Neuronal stem cell (in vitro differentiated cells): ENCODE data around the gene SH2D4B.

Source experiments
- DNase-seq: peaks from one replicate; pipeline ENCODE4 v3.0.0-alpha.2; 2013; ENCODE audit warnings: low spot score
- H2AFZ ChIP-seq: one replicate; pipeline ENCODE4 v1.6.1; 2013; ENCODE audit warnings: mild to moderate bottlenecking, low read length, inconsistent platforms
- H2AK5ac ChIP-seq: 2 replicates; pipeline ENCODE4 v1.6.1; 2013; ENCODE audit warnings: low read depth, mild to moderate bottlenecking, inconsistent platforms, low read length, moderate library complexity, mixed read lengths
- H2BK120ac ChIP-seq: 2 replicates; pipeline ENCODE4 v1.6.1; 2013; ENCODE audit warnings: low read depth, mild to moderate bottlenecking, inconsistent platforms, low read length, moderate library complexity, mixed read lengths
- H2BK12ac ChIP-seq: one replicate; pipeline ENCODE4 v1.6.1; 2013; ENCODE audit warnings: low read length, inconsistent platforms
- H2BK15ac ChIP-seq: 2 replicates; pipeline ENCODE4 v1.6.1; 2013; ENCODE audit warnings: mild to moderate bottlenecking, low read length, inconsistent platforms, mixed read lengths
- H2BK5ac ChIP-seq: one replicate; pipeline ENCODE4 v1.6.1; 2013; ENCODE audit warnings: inconsistent platforms, mild to moderate bottlenecking, low read length, moderate library complexity
- H3K14ac ChIP-seq: one replicate; pipeline ENCODE4 v1.6.1; 2013; ENCODE audit warnings: low read length, inconsistent platforms
- H3K18ac ChIP-seq: 2 replicates; pipeline ENCODE4 v1.6.1; 2013; ENCODE audit warnings: low read length, inconsistent platforms
- H3K23ac ChIP-seq: 2 replicates; pipeline ENCODE4 v1.6.1; 2013; ENCODE audit warnings: low read depth, mild to moderate bottlenecking, mixed read lengths, low read length, inconsistent platforms; ENCODE audit not compliant: poor library complexity
- H3K27ac ChIP-seq: replicated peaks from 3 replicates; pipeline ENCODE4 v1.5.1; 2013; ENCODE audit warnings: low read length, inconsistent platforms
- H3K27me3 ChIP-seq, 3 experiments: 2 replicates each; pipeline ENCODE4 v1.6.1; 2013; ENCODE audit warnings: low read length in 3 of 3, mild to moderate bottlenecking in 2 of 3, inconsistent platforms in 1 of 3, low read depth in 1 of 3, mixed read lengths in 1 of 3, moderate library complexity in 1 of 3; ENCODE audit not compliant: control insufficient read depth in 3 of 3, insufficient read depth in 3 of 3
- H3K36me3 ChIP-seq, 2 donors: replicated peaks in 1 of 2; 2 replicates each; pipeline ENCODE4 v1.6.1; 2013; ENCODE audit warnings: low read length in 2 of 2; ENCODE audit not compliant: control insufficient read depth in 2 of 2, insufficient read depth in 2 of 2
- H3K4ac ChIP-seq: 2 replicates; pipeline ENCODE4 v1.6.1; 2013; ENCODE audit warnings: inconsistent platforms, mild to moderate bottlenecking, low read length, moderate library complexity
- H3K4me1 ChIP-seq, 2 donors: 1 replicate in 1 of 2; 2 replicates in 1 of 2; pipeline ENCODE4 v1.6.1; 2013; ENCODE audit warnings: low read length in 2 of 2, low read depth in 1 of 2; ENCODE audit not compliant: control insufficient read depth in 2 of 2, insufficient read depth in 1 of 2
- H3K4me2 ChIP-seq: one replicate; pipeline ENCODE4 v1.6.1; 2013; ENCODE audit warnings: mild to moderate bottlenecking, low read length, inconsistent platforms; ENCODE audit not compliant: insufficient read depth, poor library complexity, severe bottlenecking
- H3K4me3 ChIP-seq, 2 donors: 2 replicates each; pipeline ENCODE4 v1.5.1; 2013; ENCODE audit warnings: low read length in 2 of 2, mild to moderate bottlenecking in 2 of 2, inconsistent platforms in 1 of 2, moderate library complexity in 1 of 2
- H3K79me1 ChIP-seq: one replicate; pipeline ENCODE4 v1.6.1; 2013; ENCODE audit warnings: low read depth, mild to moderate bottlenecking, inconsistent platforms, low read length, moderate library complexity
- H3K9ac ChIP-seq: one replicate; pipeline ENCODE4 v1.6.1; 2013; ENCODE audit warnings: mild to moderate bottlenecking, low read depth, low read length, inconsistent platforms; ENCODE audit not compliant: poor library complexity
- H3K9me3 ChIP-seq, 2 donors: replicated peaks in 1 of 2; 2 replicates each; pipeline versions ENCODE3 to v1.6.1; 2013; ENCODE audit warnings: low read length in 2 of 2, mild to moderate bottlenecking in 2 of 2, inconsistent platforms in 1 of 2, low read depth in 1 of 2, mixed read lengths in 1 of 2, moderate library complexity in 1 of 2; ENCODE audit not compliant: control insufficient read depth in 2 of 2, insufficient read depth in 1 of 2
- H4K8ac ChIP-seq: one replicate; pipeline ENCODE4 v1.6.1; 2013; ENCODE audit warnings: low read depth, mild to moderate bottlenecking, inconsistent platforms, low read length, moderate library complexity
- H4K91ac ChIP-seq: one replicate; pipeline ENCODE4 v1.6.1; 2013; ENCODE audit warnings: low read length, low read depth, mild to moderate bottlenecking, inconsistent platforms; ENCODE audit not compliant: poor library complexity
- WGBS, 2 donors: extraction: QIAGEN DNeasy Blood & Tissue Kit; methylation state at CpG; one replicate each; pipeline ENCODE4 v1.1.7; 2013; ENCODE audit warnings: missing lambda C conversion rate in 2 of 2, mixed read lengths in 1 of 2; ENCODE audit not compliant: insufficient read length in 2 of 2, insufficient replicate concordance in 1 of 2; ENCODE audit errors: extremely low coverage in 2 of 2; 5-methylcytosine and 5-hydroxymethylcytosine counted together

SH2D4B gene

DNA sequence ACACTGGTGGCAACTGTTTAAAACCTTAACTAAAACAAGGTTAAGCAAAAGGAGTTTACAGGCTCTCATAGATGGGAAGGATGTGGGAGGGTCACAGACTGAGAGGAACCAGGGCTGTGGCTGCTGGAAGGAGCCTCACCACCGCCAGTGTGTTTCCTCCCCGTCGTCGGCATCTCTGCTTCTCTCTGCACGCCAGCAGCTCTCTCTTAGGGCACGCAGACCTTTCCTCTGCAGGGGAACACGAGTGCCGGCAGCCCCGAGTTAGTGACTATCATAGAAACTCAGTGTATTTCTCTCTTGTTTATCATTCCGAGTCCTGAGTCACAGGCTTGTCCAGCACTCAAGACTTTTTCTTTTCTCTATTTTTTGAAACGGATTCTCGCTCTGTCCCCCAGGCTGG, 8.1 kb upstream of the SH2D4B start:
- no peaks in the 10 kb centered on the region for H3K9me3 ChIP-seq
- H3K4me3 ChIP-seq: no peak overlapping the region
- no peak overlapping the region for H4K8ac ChIP-seq
- H3K79me1 ChIP-seq: peaks cover 1% of the 10 kb centered on the region
- H3K4ac ChIP-seq: no peak overlapping the region
- H3K36me3 ChIP-seq: no peaks in the 10 kb centered on the region
- H2BK5ac ChIP-seq: no peak overlapping the region
- H3K23ac ChIP-seq: no peak overlapping the region
- H3K27ac ChIP-seq: no peak overlapping the region
- no peak overlapping the region for H2BK12ac ChIP-seq
- H3K9ac ChIP-seq: no peak overlapping the region
- no peak overlapping the region for H2BK15ac ChIP-seq
- H3K14ac ChIP-seq: peak overlapping the region; percentile 17
- WGBS, 2 donors: no CpG with 5 or more reads among the region's 12 CpGs
- H3K18ac ChIP-seq: peak overlapping the region; percentile 51
- no peak overlapping the region for H2AFZ ChIP-seq
- no peak overlapping the region for H2BK120ac ChIP-seq
- peaks cover 0 to 6% of the 10 kb centered on the region in 2 donors for H3K4me1 ChIP-seq
- no peak for DNase-seq
- H3K4me2 ChIP-seq: no peak overlapping the region
- no peaks in the 10 kb centered on the region for H3K27me3 ChIP-seq
- H4K91ac ChIP-seq: no peak overlapping the region
- H2AK5ac ChIP-seq: no peak overlapping the region

DNA sequence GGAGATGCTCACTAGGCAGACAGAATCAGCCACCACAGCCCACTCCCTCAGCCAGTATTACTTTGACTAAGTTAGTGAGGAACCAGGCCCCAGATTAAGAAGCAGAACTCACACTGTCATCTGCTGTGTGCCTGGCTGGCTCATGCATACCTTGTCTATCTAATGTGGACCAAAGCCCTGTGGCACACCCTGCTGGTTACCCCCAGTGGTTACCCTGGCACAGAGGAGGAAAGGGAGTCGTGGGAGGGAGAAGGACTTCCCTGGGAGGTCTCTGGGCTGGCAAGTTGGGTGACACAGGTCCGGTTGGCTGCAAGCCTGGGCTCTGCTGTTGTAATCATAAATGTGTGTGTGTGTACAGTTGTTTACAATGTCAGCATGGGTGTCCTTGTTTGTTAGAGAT, 7.5 kb upstream of the SH2D4B start:
- Histone ChIP-seq H3K9ac (no peak overlapping the region), H2BK5ac (no peak overlapping the region), H3K27ac (no peak overlapping the region), H2BK12ac (no peak overlapping the region), H3K9me3 (no peaks in the 10 kb centered on the region), H3K36me3 (no peaks in the 10 kb centered on the region), H3K79me1 (peaks cover 1% of the 10 kb centered on the region), H2BK120ac (no peak overlapping the region), H3K27me3 (no peaks in the 10 kb centered on the region), H3K4ac (no peak overlapping the region), H2BK15ac (no peak overlapping the region), H3K4me1 (peaks cover 0 to 6% of the 10 kb centered on the region in 2 donors), H4K91ac (no peak overlapping the region), H2AFZ (no peak overlapping the region), H3K18ac (no peak overlapping the region), H3K4me3 (no peak overlapping the region), H3K23ac (no peak overlapping the region), H2AK5ac (no peak overlapping the region), H4K8ac (no peak overlapping the region), H3K14ac (no peak overlapping the region), H3K4me2 (no peak overlapping the region)
- WGBS, 2 donors: no CpG with 5 or more reads among the region's 2 CpGs
- no peak for DNase-seq

DNA sequence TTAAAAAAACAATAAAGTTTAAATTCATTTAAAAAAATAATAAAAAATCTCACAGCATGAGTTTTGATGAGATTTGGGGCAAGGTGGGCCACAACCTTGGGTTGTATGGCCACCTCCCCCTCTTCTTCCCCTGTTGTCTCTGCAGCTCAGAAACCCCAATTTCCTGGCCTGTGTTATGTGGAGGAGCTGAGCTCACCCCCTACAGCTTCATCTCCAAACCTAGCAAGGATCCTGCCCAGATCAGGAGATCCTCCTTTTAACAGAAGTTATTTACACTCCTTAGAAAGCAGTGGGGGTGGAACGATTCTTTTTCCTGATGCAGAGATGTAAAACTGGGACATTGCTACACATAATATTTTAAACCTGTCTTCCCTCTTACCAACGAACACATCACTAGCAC, 6.9 kb upstream of the SH2D4B start:
- Histone ChIP-seq H2AFZ (no peak overlapping the region), H2BK5ac (no peak overlapping the region), H4K8ac (no peak overlapping the region), H3K4me3 (no peak overlapping the region), H2BK15ac (no peak overlapping the region), H3K36me3 (no peaks in the 10 kb centered on the region), H3K9ac (no peak overlapping the region), H3K14ac (no peak overlapping the region), H3K18ac (no peak overlapping the region), H2BK12ac (no peak overlapping the region), H2BK120ac (no peak overlapping the region), H3K23ac (no peak overlapping the region), H3K4me1 (peaks cover 0 to 6% of the 10 kb centered on the region in 2 donors), H3K27ac (no peak overlapping the region), H3K4ac (no peak overlapping the region), H3K79me1 (peaks cover 1% of the 10 kb centered on the region), H3K27me3 (no peaks in the 10 kb centered on the region), H3K4me2 (no peak overlapping the region), H3K9me3 (no peaks in the 10 kb centered on the region), H4K91ac (no peak overlapping the region), H2AK5ac (no peak overlapping the region)
- no peak for DNase-seq
- WGBS, 2 donors: no CpG with 5 or more reads among the region's 2 CpGs

DNA sequence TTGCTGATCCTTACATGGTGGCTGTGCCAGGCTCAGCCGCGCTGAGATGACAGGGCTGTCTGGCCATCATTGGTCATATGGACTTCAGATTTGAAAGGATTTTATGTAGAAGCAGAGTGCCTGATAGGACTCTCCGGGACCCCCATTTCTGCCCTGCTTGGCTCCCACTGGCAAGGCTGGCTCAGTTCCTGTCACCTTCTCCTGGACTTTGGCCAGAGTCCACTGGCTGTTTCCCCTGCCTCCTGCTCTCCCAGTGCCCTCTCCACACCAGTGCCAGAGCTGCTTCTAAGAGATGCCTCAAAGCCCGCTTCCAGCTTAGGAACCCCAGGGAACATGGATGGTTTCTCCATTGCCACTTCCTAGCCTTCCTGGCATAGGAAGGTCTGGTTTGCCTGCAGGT, 5.1 kb upstream of the SH2D4B start:
- H2BK15ac ChIP-seq: no peak overlapping the region
- no peak overlapping the region for H4K91ac ChIP-seq
- H3K14ac ChIP-seq: no peak overlapping the region
- WGBS, 2 donors: no CpG with 5 or more reads among the region's 4 CpGs
- no peak overlapping the region for H3K4me2 ChIP-seq
- DNase-seq: no peak
- no peak overlapping the region for H2BK120ac ChIP-seq
- H3K36me3 ChIP-seq: no peaks in the 10 kb centered on the region
- no peak overlapping the region for H2BK5ac ChIP-seq
- no peak overlapping the region for H2AFZ ChIP-seq
- H3K27ac ChIP-seq: no peak overlapping the region
- no peak overlapping the region for H3K23ac ChIP-seq
- H3K4me3 ChIP-seq: no peak overlapping the region
- peaks cover 4% of the 10 kb centered on the region for H3K79me1 ChIP-seq
- no peak overlapping the region for H3K18ac ChIP-seq
- no peaks in the 10 kb centered on the region for H3K9me3 ChIP-seq
- H3K4ac ChIP-seq: no peak overlapping the region
- H3K27me3 ChIP-seq: no peaks in the 10 kb centered on the region
- no peak overlapping the region for H4K8ac ChIP-seq
- H2BK12ac ChIP-seq: no peak overlapping the region
- peaks cover 0 to 13% of the 10 kb centered on the region in 2 donors for H3K4me1 ChIP-seq
- no peak overlapping the region for H3K9ac ChIP-seq
- H2AK5ac ChIP-seq: no peak overlapping the region
